Activated CD4-positive, alpha-beta T cell treated with anti-CD3 and anti-CD28 coated beads for 36 hours (primary cell): Measurements from ENCODE around the gene CABP4. TPM values are rescaled to one million over a fixed set of nuclear protein-coding genes. Genes with fewer than 3 reads are reported as not detected.
"Not testable (repeated sequence)": the region's sequence is repeated elsewhere in the genome, so short reads cannot be mapped to it uniquely, and the experiment has no call there.

ENCODE experiments used
- ATAC-seq: fragments of 200-7000 bp; cut with Tn5 transposase; one replicate; pipeline ENCODE4 v1.10.0; 2021; ENCODE audit warnings: mild to moderate bottlenecking, moderate library complexity
- CTCF ChIA-PET: fragments of 350-600 bp; sonication (Branson Sonifier 250); formaldehyde crosslinking; loops from one replicate; lab custom pipeline; 2021; ENCODE audit warnings: antibody characterized with exemption; lab: Charles Lee
- POLR2A ChIA-PET: fragments of 350-600 bp; sonication (Branson Sonifier 250); formaldehyde crosslinking; loops from one replicate; lab custom pipeline; 2021; ENCODE audit warnings: antibody characterized with exemption, inconsistent platforms; lab: Charles Lee
- DNase-seq: peaks from one replicate; pipeline ENCODE4 v3.0.0-alpha.2; 2020
- H3K27ac Mint-ChIP-seq: one replicate; pipeline ENCODE4 v1.8.0; 2021; ENCODE audit warnings: mixed read lengths
- H3K27me3 Mint-ChIP-seq: one replicate; pipeline ENCODE4 v1.8.0; 2021; ENCODE audit warnings: mixed read lengths
- H3K36me3 Mint-ChIP-seq: one replicate; pipeline ENCODE4 v1.8.0; 2021; ENCODE audit warnings: low read depth, mixed read lengths
- H3K4me1 Mint-ChIP-seq: one replicate; pipeline ENCODE4 v1.8.0; 2021; ENCODE audit warnings: mixed read lengths
- H3K4me3 Mint-ChIP-seq: one replicate; pipeline ENCODE4 v1.8.0; 2021; ENCODE audit warnings: mild to moderate bottlenecking, moderate library complexity, mixed read lengths
- H3K9me3 Mint-ChIP-seq: one replicate; pipeline ENCODE4 v1.8.0; 2021; ENCODE audit warnings: low read depth, mixed read lengths
- intact Hi-C, 2 experiments: fragments of 100-400 bp; cut with DNase I in 1 of 2; cut with micrococcal nuclease in 1 of 2; formaldehyde crosslinking; loops; one replicate each; pipeline versions ENCODE4 v1.14.2 to v1.15.1; 2022 to 2024; cut with DNase I, micrococcal nuclease
- total RNA-seq, 2 experiments: library from RNA; stranded (reverse); gene quantifications; one replicate each; pipeline ENCODE4 v1.2.3, GENCODE V29; 2021

The CABP4 gene
- total RNA-seq, 2 experiments from 2014 or later = 0.37 to 0.46 TPM

DNA sequence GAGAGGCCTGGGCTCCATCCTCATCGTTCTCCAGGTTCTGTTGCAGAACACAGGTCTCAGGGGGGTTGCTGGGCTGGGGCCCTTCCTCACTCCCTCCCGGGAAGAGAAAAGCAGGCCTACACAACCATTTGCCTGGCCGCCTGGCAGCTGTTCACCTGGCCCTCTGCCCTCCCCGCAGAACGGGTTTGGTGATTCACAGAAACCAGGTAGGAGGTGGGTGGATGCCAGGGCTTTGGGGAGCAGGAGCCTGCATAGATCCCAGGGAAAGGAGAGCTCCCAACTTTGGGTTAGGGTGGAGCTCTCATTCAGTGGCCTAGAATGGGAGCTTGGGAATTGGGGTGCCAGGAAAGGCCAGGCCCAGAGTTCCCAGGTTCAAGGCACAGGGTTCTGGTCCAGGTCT lies 12.9 kb downstream of the CABP4 start:
- Mint-ChIP-seq H3K4me3 (peak overlapping the region; percentile 82), H3K4me1 (peaks cover 24% of the 10 kb centered on the region), H3K27ac (peak overlapping the region; percentile 78), H3K27me3 (no peaks in the 10 kb centered on the region), H3K9me3 (no peaks in the 10 kb centered on the region), H3K36me3 (peaks cover 9% of the 10 kb centered on the region)
- POLR2A ChIA-PET = interaction anchor here (0.7 to 1.0 kb wide), 3 partner anchors 17 to 150 kb away, joined by 3 to 4 read pairs (median 3); partner anchors contain the start of gene TBC1D10C
- CTCF ChIA-PET = interaction anchor here (0.6 to 2.0 kb wide), 10 partner anchors 15 to 228 kb away, joined by 3 to 9 read pairs (median 4); partner anchors contain the start of gene AIP
- DNase-seq (peak; percentile 72), ATAC-seq (no peak)
- intact Hi-C loops = loop anchor here in 1 of 2 experiments (2.0 to 5.0 kb wide), 2 partner anchors 21 to 41 kb away; partner anchors contain the start of gene RPS6KB2

DNA sequence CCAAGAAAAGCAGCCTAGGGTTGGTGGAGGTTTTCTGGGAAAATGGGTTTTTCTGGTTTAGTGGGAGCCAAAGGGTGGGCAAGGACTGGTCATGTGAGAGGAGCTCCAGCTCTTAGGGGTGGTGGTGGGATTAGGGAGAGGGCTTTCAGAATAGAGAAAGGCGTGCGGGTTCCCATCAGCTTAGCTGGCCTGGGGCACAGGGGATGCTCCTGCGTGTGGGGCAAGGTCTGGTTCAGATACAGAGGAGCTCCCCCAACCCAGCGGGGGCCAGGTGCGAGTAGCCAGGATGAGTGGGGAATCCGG lies 13.3 kb downstream of the CABP4 start:
- peak overlapping the region; percentile 78 for H3K27ac Mint-ChIP-seq
- intact Hi-C loops = loop anchor here in 1 of 2 experiments (2.0 to 5.0 kb wide), 2 partner anchors 22 to 41 kb away; partner anchors contain the start of gene RPS6KB2
- H3K9me3 Mint-ChIP-seq = no peaks in the 10 kb centered on the region
- H3K4me1 Mint-ChIP-seq = peaks cover 24% of the 10 kb centered on the region
- H3K4me3 Mint-ChIP-seq = peak overlapping the region; percentile 82
- ATAC-seq (peak; percentile 4), DNase-seq (peak; percentile 62)
- peaks cover 9% of the 10 kb centered on the region for H3K36me3 Mint-ChIP-seq
- H3K27me3 Mint-ChIP-seq = no peaks in the 10 kb centered on the region
- ChIA-PET POLR2A (interaction anchor here (0.8 to 1.0 kb wide), 2 partner anchors 16 to 151 kb away, joined by 3 to 4 read pairs; no protein-coding TSS in a partner anchor), CTCF (interaction anchor here (0.7 to 2.0 kb wide), 9 partner anchors 15 to 229 kb away, joined by 3 to 9 read pairs (median 4); partner anchors contain the start of gene AIP)

GRCh38 chr11:67468759-67469507 lies 13.8 kb downstream of the CABP4 start, which contains the start of gene TMEM134:
Gene TMEM134, minus strand, starts transcription at chr11:67469251. Its CDS starts 59 bp downstream, at chr11:67469192.
- no peaks in the 10 kb centered on the region for H3K27me3 Mint-ChIP-seq
- ATAC-seq (peak; percentile 78), DNase-seq (peak; percentile 97)
- peaks cover 24% of the 10 kb centered on the region for H3K4me1 Mint-ChIP-seq
- H3K4me3 Mint-ChIP-seq = peak within 1 kb of the TSS; percentile 82
- POLR2A ChIA-PET = interaction anchor here (1.0 kb wide), 1 partner anchor 16 kb away, joined by 3 read pairs; no protein-coding TSS in a partner anchor
- intact Hi-C loops = loop anchor here (1.0 to 5.0 kb wide), 15 partner anchors 13 to 336 kb away; partner anchors contain the start of genes PPP1CA (in 2 of the 2), RPS6KB2 (in 2 of the 2), NDUFV1 (in 1 of the 2) and POLD4 (in 1 of the 2)
- no peaks in the 10 kb centered on the region for H3K9me3 Mint-ChIP-seq
- CTCF ChIA-PET = interaction anchor here (0.6 to 2.0 kb wide), 11 partner anchors 14 to 229 kb away, joined by 3 to 9 read pairs (median 3); partner anchors contain the start of genes AIP and PPP1CA
- H3K36me3 Mint-ChIP-seq = peaks cover 9% of the 10 kb centered on the region
- peak within 1 kb of the TSS; percentile 86 for H3K27ac Mint-ChIP-seq

DNA sequence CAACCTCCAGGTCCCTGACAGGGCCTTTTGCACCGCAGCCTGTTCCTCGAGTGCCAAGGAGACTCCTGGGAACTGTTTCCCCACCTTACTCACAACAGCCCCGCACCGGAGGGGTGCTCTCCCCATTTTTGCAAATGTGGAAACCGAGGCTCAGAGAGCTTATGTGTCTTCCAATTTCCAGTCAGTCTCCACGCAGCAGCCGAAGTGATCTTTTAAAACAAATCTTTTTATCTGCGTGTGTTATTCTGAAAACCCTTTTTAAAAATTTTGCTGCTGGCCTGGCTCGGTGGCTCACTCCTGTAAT lies 14.3 kb downstream of the CABP4 start:
- Mint-ChIP-seq H3K4me1 (peaks cover 22% of the 10 kb centered on the region), H3K9me3 (no peaks in the 10 kb centered on the region), H3K36me3 (peaks cover 9% of the 10 kb centered on the region), H3K4me3 (peak overlapping the region; percentile 82), H3K27ac (peak overlapping the region; percentile 86), H3K27me3 (no peaks in the 10 kb centered on the region)
- ChIA-PET CTCF (interaction anchor here (0.6 to 2.0 kb wide), 5 partner anchors 30 to 120 kb away, joined by 3 to 9 read pairs (median 3); partner anchors contain the start of gene PPP1CA), POLR2A (interaction anchor here (0.6 kb wide), 1 partner anchor 12 kb away, joined by 4 read pairs; no protein-coding TSS in a partner anchor)
- intact Hi-C loops = loop anchor here (1.0 to 5.0 kb wide), 15 partner anchors 13 to 336 kb away; partner anchors contain the start of genes PPP1CA (in 2 of the 2), RPS6KB2 (in 2 of the 2), NDUFV1 (in 1 of the 2) and POLD4 (in 1 of the 2)
- no peak for ATAC-seq
- no peak for DNase-seq

GRCh38 chr11:67470337-67471002 lies 15.3 kb downstream of the CABP4 start:
- Mint-ChIP-seq H3K4me3 (peak overlapping the region; percentile 82), H3K9me3 (no peaks in the 10 kb centered on the region), H3K27me3 (no peaks in the 10 kb centered on the region), H3K4me1 (peaks cover 19% of the 10 kb centered on the region), H3K36me3 (peaks cover 5% of the 10 kb centered on the region), H3K27ac (peak overlapping the region; percentile 86)
- DNase-seq (no peak), ATAC-seq (no peak)
- CTCF ChIA-PET = interaction anchor here (0.6 to 0.7 kb wide), 3 partner anchors 13 to 182 kb away, joined by 3 to 4 read pairs (median 3); partner anchors contain the start of gene AIP
- intact Hi-C loops = no loop called here
- POLR2A ChIA-PET = interaction anchor here (0.6 kb wide), 1 partner anchor 11 kb away, joined by 4 read pairs; no protein-coding TSS in a partner anchor

GRCh38 chr11:67472882-67473281 lies 17.7 kb downstream of the CABP4 start:
- POLR2A ChIA-PET = no interaction called here

DNA sequence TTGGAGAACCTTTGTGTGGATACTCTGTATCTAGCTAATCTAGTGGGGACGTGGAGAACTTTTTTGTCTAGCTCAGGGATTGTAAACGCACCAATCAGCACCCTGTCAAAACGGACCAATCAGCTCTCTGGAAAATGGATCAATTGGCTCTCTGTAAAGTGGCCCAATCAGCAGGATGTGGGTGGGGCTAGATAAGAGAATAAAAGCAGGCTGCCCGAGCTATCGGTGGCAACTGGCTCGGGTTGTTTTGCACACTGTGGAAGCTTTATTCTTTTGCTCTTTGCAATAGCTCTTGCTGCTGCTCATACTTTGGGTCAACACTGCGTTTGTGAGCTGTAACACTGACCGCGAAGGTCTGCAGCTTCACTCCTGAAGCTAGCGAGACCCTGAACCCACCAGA lies 21.5 kb downstream of the CABP4 start:
- intact Hi-C loops, H3K36me3 Mint-ChIP-seq, ATAC-seq, POLR2A ChIA-PET, DNase-seq, H3K27ac Mint-ChIP-seq, H3K4me1 Mint-ChIP-seq, H3K9me3 Mint-ChIP-seq, H3K4me3 Mint-ChIP-seq, H3K27me3 Mint-ChIP-seq: not testable (repeated sequence)
- CTCF ChIA-PET = interaction anchor here (0.6 kb wide), 2 partner anchors 58 to 504 kb away, joined by 3 read pairs; no protein-coding TSS in a partner anchor

More at GRCh38 chr11:67472882-67473281, 17.7 kb downstream of the CABP4 start:
- CTCF ChIA-PET = no interaction called here
- H3K9me3 Mint-ChIP-seq = no peaks in the 10 kb centered on the region
- no peak overlapping the region for H3K4me3 Mint-ChIP-seq
- H3K27me3 Mint-ChIP-seq = no peaks in the 10 kb centered on the region
- DNase-seq (no peak), ATAC-seq (no peak)
- intact Hi-C loops = no loop called here
- H3K4me1 Mint-ChIP-seq = peaks cover 6% of the 10 kb centered on the region
- H3K36me3 Mint-ChIP-seq = no peaks in the 10 kb centered on the region
- no peak overlapping the region for H3K27ac Mint-ChIP-seq

- H3K9me3 Mint-ChIP-seq, H3K27me3 Mint-ChIP-seq, ATAC-seq, H3K27ac Mint-ChIP-seq, H3K4me1 Mint-ChIP-seq, H3K36me3 Mint-ChIP-seq, intact Hi-C loops, H3K4me3 Mint-ChIP-seq, DNase-seq, POLR2A ChIA-PET: not testable (repeated sequence)
- CTCF ChIA-PET = interaction anchor here (0.6 kb wide), 2 partner anchors 59 to 503 kb away, joined by 3 read pairs; no protein-coding TSS in a partner anchor
Observed at GRCh38 chr11:67477344-67478050, 22.3 kb downstream of the CABP4 start.

DNA sequence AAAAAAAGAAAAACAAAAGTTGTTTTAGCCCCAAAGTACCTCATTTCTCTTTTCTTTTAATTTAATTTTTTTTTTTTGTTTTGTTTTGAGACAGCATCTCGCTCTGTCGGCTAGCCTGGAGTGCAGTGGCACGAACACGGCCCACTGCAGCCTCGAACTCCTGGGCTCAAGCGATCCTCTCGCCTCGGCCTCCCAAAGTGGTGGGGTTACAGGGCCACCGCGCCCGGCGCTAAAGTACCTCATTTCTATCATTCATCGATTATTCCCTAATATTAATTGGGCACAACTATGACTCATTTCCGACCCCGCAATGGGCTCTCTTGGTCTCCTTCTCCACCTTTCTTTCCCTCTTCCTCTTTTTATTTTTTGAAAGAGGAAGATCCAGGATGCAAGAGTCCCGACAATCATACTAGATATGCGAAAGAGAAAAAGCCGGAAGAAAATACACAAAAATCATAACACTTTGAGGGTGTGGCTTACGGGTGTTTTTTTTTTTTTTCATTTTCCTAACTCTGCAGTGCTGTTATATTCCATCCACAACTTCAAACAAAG lies 27.2 kb downstream of the CABP4 start:
- Mint-ChIP-seq H3K27me3 (no peaks in the 10 kb centered on the region), H3K4me1 (peaks cover 43% of the 10 kb centered on the region), H3K27ac (peak overlapping the region; percentile 99), H3K9me3 (no peaks in the 10 kb centered on the region), H3K4me3 (peak overlapping the region; percentile 86), H3K36me3 (peaks cover 35% of the 10 kb centered on the region)
- ATAC-seq (no peak), DNase-seq (no peak)
- intact Hi-C loops = loop anchor here in 1 of 2 experiments (1.0 to 10.0 kb wide), 3 partner anchors 13 to 848 kb away; partner anchors contain the start of genes GRK2, RBM4 and TMEM134
- CTCF ChIA-PET = interaction anchor here (0.7 to 1.2 kb wide), 6 partner anchors 10 to 315 kb away, joined by 3 to 5 read pairs (median 4); partner anchors contain the start of genes CDK2AP2 and TBC1D10C
- POLR2A ChIA-PET = interaction anchor here (0.7 kb wide), 1 partner anchor 12 kb away, joined by 4 read pairs; no protein-coding TSS in a partner anchor
